Brain microvascular endothelial cell (primary cell): ENCODE measurements around the gene SLC25A13.

Experiments
- DNase-seq: peaks from one replicate; pipeline ENCODE4 v3.0.0-alpha.2; 2020
- H3K27ac ChIP-seq: fragments of 250-450 bp; sonication (Bioruptor Pico); 2 replicates; pipeline ENCODE4 v1.5.1; 2020; ENCODE audit warnings: mild to moderate bottlenecking, moderate library complexity
- H3K27me3 ChIP-seq: fragments of 250-450 bp; sonication (Bioruptor Pico); replicated peaks from 2 replicates; pipeline ENCODE4 v1.5.1; 2020; ENCODE audit warnings: mild to moderate bottlenecking
- H3K36me3 ChIP-seq: fragments of 250-450 bp; sonication (Bioruptor Pico); replicated peaks from 2 replicates; pipeline ENCODE4 v1.5.1; 2020; ENCODE audit warnings: mild to moderate bottlenecking
- H3K4me3 ChIP-seq: 2 replicates; pipeline ENCODE4 v1.5.1; 2011; ENCODE audit warnings: low read depth, mild to moderate bottlenecking, control low read depth, low read length, moderate library complexity
- CTCF ChIP-seq: IDR thresholded peaks from 2 replicates; pipeline ENCODE4 v1.5.1; 2011; ENCODE audit warnings: low read depth, mild to moderate bottlenecking, moderate library complexity, low read length, control low read depth, inconsistent platforms; ENCODE audit errors: missing control alignments
- in situ Hi-C: cut with HindIII; loops from 2 replicates; pipeline ENCODE4 v1.10.0; 2017; ENCODE audit warnings: low sequenced_read_pairs, low pct_ligation_motif_present

Gene SLC25A13

GRCh38 chr7:96253964-96254363 lies 67.9 kb downstream of the SLC25A13 start:
- Histone ChIP-seq H3K4me3 (no peak overlapping the region), H3K27me3 (no peaks in the 10 kb centered on the region), H3K36me3 (no peaks in the 10 kb centered on the region), H3K27ac (no peak overlapping the region)
- no peak for DNase-seq
- in situ Hi-C loops: no loop called here
- no peak for TF ChIP-seq CTCF

GRCh38 chr7:96253441-96253840 lies 68.5 kb downstream of the SLC25A13 start:
- H3K4me3 ChIP-seq: no peak overlapping the region
- H3K27me3 ChIP-seq: no peaks in the 10 kb centered on the region
- no peak for DNase-seq
- H3K36me3 ChIP-seq: no peaks in the 10 kb centered on the region
- no peak overlapping the region for H3K27ac ChIP-seq
- in situ Hi-C loops: no loop called here
- no peak for TF ChIP-seq CTCF

GRCh38 chr7:96250776-96251361 lies 71.0 kb downstream of the SLC25A13 start:
- Histone ChIP-seq H3K27me3 (no peaks in the 10 kb centered on the region), H3K36me3 (no peaks in the 10 kb centered on the region), H3K4me3 (no peak overlapping the region), H3K27ac (no peak overlapping the region)
- DNase-seq: no peak
- in situ Hi-C loops: no loop called here
- no peak for TF ChIP-seq CTCF

GRCh38 chr7:96248405-96248804 lies 73.5 kb downstream of the SLC25A13 start:
- Histone ChIP-seq H3K27me3 (no peaks in the 10 kb centered on the region), H3K27ac (no peak overlapping the region), H3K36me3 (no peaks in the 10 kb centered on the region), H3K4me3 (no peak overlapping the region)
- in situ Hi-C loops: no loop called here
- no peak for DNase-seq
- no peak for TF ChIP-seq CTCF

GRCh38 chr7:96246919-96247318 lies 75.0 kb downstream of the SLC25A13 start:
- no peak for DNase-seq
- Histone ChIP-seq H3K36me3 (no peaks in the 10 kb centered on the region), H3K27ac (no peak overlapping the region), H3K27me3 (no peaks in the 10 kb centered on the region), H3K4me3 (no peak overlapping the region)
- no peak for TF ChIP-seq CTCF
- in situ Hi-C loops: no loop called here

GRCh38 chr7:96244992-96245292 lies 77.0 kb downstream of the SLC25A13 start:
- in situ Hi-C loops: no loop called here
- no peak for DNase-seq
- H3K4me3 ChIP-seq: no peak overlapping the region
- no peak for TF ChIP-seq CTCF
- H3K27me3 ChIP-seq: no peaks in the 10 kb centered on the region
- no peak overlapping the region for H3K27ac ChIP-seq
- no peaks in the 10 kb centered on the region for H3K36me3 ChIP-seq
